ENCODE measurements around the gene FAM210A.

DNA sequence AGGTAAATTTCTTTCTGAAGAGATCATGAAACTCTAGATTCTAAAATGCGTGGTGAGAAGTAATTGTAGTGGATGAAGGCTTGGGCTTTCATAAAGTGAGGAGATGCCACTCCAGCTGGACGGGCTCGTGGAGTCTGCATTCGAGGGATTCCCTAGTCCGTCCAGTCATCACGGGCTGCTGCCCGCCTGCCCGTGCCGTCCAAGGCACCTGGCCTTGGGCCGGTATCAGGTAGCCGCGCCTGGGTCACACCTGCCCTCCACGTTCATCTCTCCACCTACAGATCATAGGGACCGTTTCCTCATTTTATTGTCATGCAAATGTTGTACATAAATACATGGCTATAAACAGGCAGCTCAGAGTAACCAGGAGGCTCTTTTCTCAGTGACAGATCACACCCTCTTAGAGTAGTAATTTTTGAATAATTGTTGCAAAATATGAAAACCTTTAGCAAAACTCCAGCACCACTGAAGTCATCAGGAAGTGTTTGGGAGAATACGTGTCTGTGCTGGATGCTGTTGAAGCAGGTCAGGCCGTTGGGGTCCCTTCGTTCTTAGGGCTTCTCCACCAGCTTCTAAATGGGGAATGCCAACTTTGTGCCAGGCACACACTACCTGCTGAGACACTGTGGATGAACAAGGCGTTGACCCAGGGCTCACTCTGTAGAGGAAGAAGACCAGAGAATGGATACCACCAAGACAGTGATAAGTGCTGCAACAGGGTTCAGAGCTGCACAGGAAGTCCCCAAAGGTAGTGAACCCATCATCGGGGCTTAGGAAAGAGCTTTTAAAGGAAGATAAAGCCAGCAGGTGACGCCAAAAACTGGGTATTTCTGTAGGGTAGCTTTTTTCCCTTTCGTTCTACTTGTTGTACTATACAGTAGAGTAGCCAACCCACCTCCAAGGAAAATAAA, 112.5 kb downstream of the FAM210A start:
- TF ChIP-seq ZSCAN20 (CRISPR knock-in tag; IDR thresholded peaks at IDR 0.05) (no peak), POLR2A (IDR thresholded peaks at IDR 0.05; ENCODE audit: low read length) (no peak), POLR2AphosphoS2 (conservative IDR thresholded peaks at IDR 0.05; ENCODE audit: low read length) (no peak), CEBPB (IDR thresholded peaks at IDR 0.05) (no peak), SMC3 (IDR thresholded peaks at IDR 0.05) (no peak), JUNB (IDR thresholded peaks at IDR 0.05) (no peak), RAD21 (conservative IDR thresholded peaks at IDR 0.05 in 1 of 2, IDR thresholded peaks at IDR 0.05 in 1 of 2) (no peak), EP300 (IDR thresholded peaks at IDR 0.05) (no peak)
- TF ChIP-seq, protein P1, sequence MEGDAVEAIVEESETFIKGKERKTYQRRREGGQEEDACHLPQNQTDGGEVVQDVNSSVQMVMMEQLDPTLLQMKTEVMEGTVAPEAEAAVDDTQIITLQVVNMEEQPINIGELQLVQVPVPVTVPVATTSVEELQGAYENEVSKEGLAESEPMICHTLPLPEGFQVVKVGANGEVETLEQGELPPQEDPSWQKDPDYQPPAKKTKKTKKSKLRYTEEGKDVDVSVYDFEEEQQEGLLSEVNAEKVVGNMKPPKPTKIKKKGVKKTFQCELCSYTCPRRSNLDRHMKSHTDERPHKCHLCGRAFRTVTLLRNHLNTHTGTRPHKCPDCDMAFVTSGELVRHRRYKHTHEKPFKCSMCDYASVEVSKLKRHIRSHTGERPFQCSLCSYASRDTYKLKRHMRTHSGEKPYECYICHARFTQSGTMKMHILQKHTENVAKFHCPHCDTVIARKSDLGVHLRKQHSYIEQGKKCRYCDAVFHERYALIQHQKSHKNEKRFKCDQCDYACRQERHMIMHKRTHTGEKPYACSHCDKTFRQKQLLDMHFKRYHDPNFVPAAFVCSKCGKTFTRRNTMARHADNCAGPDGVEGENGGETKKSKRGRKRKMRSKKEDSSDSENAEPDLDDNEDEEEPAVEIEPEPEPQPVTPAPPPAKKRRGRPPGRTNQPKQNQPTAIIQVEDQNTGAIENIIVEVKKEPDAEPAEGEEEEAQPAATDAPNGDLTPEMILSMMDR (IDR thresholded peaks at IDR 0.05), result no peak
- TF ChIP-seq, protein P2, sequence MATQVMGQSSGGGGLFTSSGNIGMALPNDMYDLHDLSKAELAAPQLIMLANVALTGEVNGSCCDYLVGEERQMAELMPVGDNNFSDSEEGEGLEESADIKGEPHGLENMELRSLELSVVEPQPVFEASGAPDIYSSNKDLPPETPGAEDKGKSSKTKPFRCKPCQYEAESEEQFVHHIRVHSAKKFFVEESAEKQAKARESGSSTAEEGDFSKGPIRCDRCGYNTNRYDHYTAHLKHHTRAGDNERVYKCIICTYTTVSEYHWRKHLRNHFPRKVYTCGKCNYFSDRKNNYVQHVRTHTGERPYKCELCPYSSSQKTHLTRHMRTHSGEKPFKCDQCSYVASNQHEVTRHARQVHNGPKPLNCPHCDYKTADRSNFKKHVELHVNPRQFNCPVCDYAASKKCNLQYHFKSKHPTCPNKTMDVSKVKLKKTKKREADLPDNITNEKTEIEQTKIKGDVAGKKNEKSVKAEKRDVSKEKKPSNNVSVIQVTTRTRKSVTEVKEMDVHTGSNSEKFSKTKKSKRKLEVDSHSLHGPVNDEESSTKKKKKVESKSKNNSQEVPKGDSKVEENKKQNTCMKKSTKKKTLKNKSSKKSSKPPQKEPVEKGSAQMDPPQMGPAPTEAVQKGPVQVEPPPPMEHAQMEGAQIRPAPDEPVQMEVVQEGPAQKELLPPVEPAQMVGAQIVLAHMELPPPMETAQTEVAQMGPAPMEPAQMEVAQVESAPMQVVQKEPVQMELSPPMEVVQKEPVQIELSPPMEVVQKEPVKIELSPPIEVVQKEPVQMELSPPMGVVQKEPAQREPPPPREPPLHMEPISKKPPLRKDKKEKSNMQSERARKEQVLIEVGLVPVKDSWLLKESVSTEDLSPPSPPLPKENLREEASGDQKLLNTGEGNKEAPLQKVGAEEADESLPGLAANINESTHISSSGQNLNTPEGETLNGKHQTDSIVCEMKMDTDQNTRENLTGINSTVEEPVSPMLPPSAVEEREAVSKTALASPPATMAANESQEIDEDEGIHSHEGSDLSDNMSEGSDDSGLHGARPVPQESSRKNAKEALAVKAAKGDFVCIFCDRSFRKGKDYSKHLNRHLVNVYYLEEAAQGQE (IDR thresholded peaks at IDR 0.05), result no peak
